HepG2 (cell line): ENCODE data around the gene PPP2R2C. TPM values are rescaled to one million over a fixed set of nuclear protein-coding genes. Genes with fewer than 3 reads are reported as not detected.

Experiments used
- AHR ChIP-seq: IDR thresholded peaks from 2 replicates; pipeline ENCODE4 v1.6.1; 2018; ENCODE audit warnings: missing genetic modification reagents, missing compliant biosample characterization
- ATF3 ChIP-seq: sonication (generic); formaldehyde crosslinking; IDR thresholded peaks from 2 replicates; pipeline ENCODE4 v1.4.0; 2020; ENCODE audit warnings: missing genetic modification reagents
- DPF2 ChIP-seq: sonication (generic); formaldehyde crosslinking; IDR thresholded peaks from 2 replicates; pipeline ENCODE4 v1.4.0; 2020; ENCODE audit warnings: mild to moderate bottlenecking, low read depth, missing genetic modification reagents, borderline replicate concordance
- HDAC2 ChIP-seq: sonication (generic); formaldehyde crosslinking; IDR thresholded peaks from 2 replicates; pipeline ENCODE4 v1.4.0; 2020; ENCODE audit warnings: missing genetic modification reagents
- JUND ChIP-seq: sonication (generic); formaldehyde crosslinking; IDR thresholded peaks from 2 replicates; pipeline ENCODE4 v1.8.0; 2022; ENCODE audit warnings: mild to moderate bottlenecking, missing genetic modification reagents
- KAT8 ChIP-seq: IDR thresholded peaks from 2 replicates; pipeline ENCODE4 v1.6.1; 2016; ENCODE audit warnings: missing genetic modification reagents, missing compliant biosample characterization
- MTA1 ChIP-seq: sonication (generic); formaldehyde crosslinking; IDR thresholded peaks from 2 replicates; pipeline ENCODE4 v1.4.0; 2020; ENCODE audit warnings: missing genetic modification reagents, mild to moderate bottlenecking, borderline replicate concordance
- RFXAP ChIP-seq: sonication (generic); formaldehyde crosslinking; IDR thresholded peaks from 2 replicates; pipeline ENCODE4 v1.4.0; 2020; ENCODE audit warnings: missing genetic modification reagents, borderline replicate concordance
- SAP130 ChIP-seq: IDR thresholded peaks from 2 replicates; pipeline ENCODE4 v1.6.1; 2016; ENCODE audit warnings: low read depth
- SNAPC4 ChIP-seq: sonication (generic); formaldehyde crosslinking; IDR thresholded peaks from 2 replicates; pipeline ENCODE4 v1.4.0; 2020; ENCODE audit warnings: mild to moderate bottlenecking, missing genetic modification reagents
- SOX13 ChIP-seq, 3 experiments: fragments of 450-650 bp in 1 of 3; sonication (generic) in 1 of 3; formaldehyde crosslinking in 1 of 3; IDR thresholded peaks in 2 of 3; conservative IDR thresholded peaks in 1 of 3; 2 replicates each; pipeline versions ENCODE4 v1.5.0 to v1.6.1; 2016 to 2020; ENCODE audit warnings: antibody characterized with exemption in 1 of 3, mild to moderate bottlenecking in 1 of 3, missing compliant biosample characterization in 1 of 3, missing genetic modification reagents in 1 of 3, moderate library complexity in 1 of 3
- SOX6 ChIP-seq, 2 experiments: fragments of 450-650 bp in 1 of 2; sonication (generic) in 1 of 2; formaldehyde crosslinking in 1 of 2; IDR thresholded peaks; 2 replicates each; pipeline versions ENCODE4 v1.4.0 to v1.6.1; 2017 to 2020; ENCODE audit warnings: antibody characterized with exemption in 1 of 2, mild to moderate bottlenecking in 1 of 2, missing genetic modification reagents in 1 of 2
- SP5 ChIP-seq: IDR thresholded peaks from 2 replicates; pipeline ENCODE4 v1.6.1; 2016; ENCODE audit warnings: low read depth, borderline replicate concordance
- TFE3 ChIP-seq: IDR thresholded peaks from 2 replicates; pipeline ENCODE4 v1.6.1; 2016
- ZNF20 ChIP-seq: sonication (generic); formaldehyde crosslinking; IDR thresholded peaks from 2 replicates; pipeline ENCODE4 v1.4.0; 2020; ENCODE audit warnings: mild to moderate bottlenecking, moderate library complexity, missing genetic modification reagents
- ZNF253 ChIP-seq: sonication (generic); formaldehyde crosslinking; IDR thresholded peaks from 2 replicates; pipeline ENCODE4 v1.8.0; 2022; ENCODE audit warnings: mild to moderate bottlenecking, missing genetic modification reagents, borderline replicate concordance
- ZNF292 ChIP-seq: sonication (generic); formaldehyde crosslinking; IDR thresholded peaks from 2 replicates; pipeline ENCODE4 v1.8.1; 2022; ENCODE audit warnings: mild to moderate bottlenecking, low read depth, missing genetic modification reagents, borderline replicate concordance
- ZNF660 ChIP-seq: sonication (generic); formaldehyde crosslinking; IDR thresholded peaks from 2 replicates; pipeline ENCODE4 v1.5.1; 2020; ENCODE audit warnings: mild to moderate bottlenecking, low read depth, missing genetic modification reagents, borderline replicate concordance
- ZNF747 ChIP-seq: sonication (generic); formaldehyde crosslinking; IDR thresholded peaks from 2 replicates; pipeline ENCODE4 v1.8.1; 2023; ENCODE audit warnings: missing genetic modification reagents, mild to moderate bottlenecking, borderline replicate concordance
- polyA plus RNA-seq, 8 experiments: library from polyadenylated mRNA; depleted of rRNA in 3 of 8; stranded (reverse) in 7 of 8; unstranded in 1 of 8; fragments of >200 nt; fragmentation: Illumina TruSeq in 4 of 8; extraction: Trizol in 4 of 8; gene quantifications; 2 replicates each; pipeline versions ENCODE4 v1.2.1 to v1.2.3, GENCODE V29; 2011 to 2016; ENCODE audit warnings: low read depth in 4 of 8, missing spikeins in 1 of 8, mixed read lengths in 1 of 8; ENCODE audit not compliant: insufficient read depth in 1 of 8
- total RNA-seq, 5 experiments: library from RNA; depleted of rRNA; stranded (reverse); fragments of >200 nt; fragmentation: Illumina TruSeq; extraction: Trizol; gene quantifications; 2 replicates each; pipeline ENCODE4 v1.2.3, GENCODE V29; 2016; ENCODE audit warnings: low read depth in 1 of 5

Gene PPP2R2C
- total and polyA plus RNA-seq, 2 of the 13 experiments (the other 11 are each of a cell fraction or from before 2014, with no cell fraction given) = 0.60 to 8.6 TPM

- TF ChIP-seq AHR (no peak), TFE3 (peak; percentile 91), SNAPC4 (no peak), ZNF747 (CRISPR knock-in tag) (peak; percentile 32; the same call in 1 of the 2 replicates), ZNF20 (CRISPR knock-in tag) (no peak), ATF3 (no peak), RFXAP (CRISPR knock-in tag) (peak; percentile 43; the same call in 1 of the 2 replicates), SAP130 (peak; percentile 77), KAT8 (CRISPR knock-in tag) (peak; percentile 51; the same call in 1 of the 2 replicates), SOX6 (IDR thresholded peaks at IDR 0.05) (no peak), SOX6 (CRISPR knock-in tag; IDR thresholded peaks at IDR 0.05) (peak; percentile 76), SP5 (CRISPR knock-in tag) (0 out of 2 replicates have a peak, but pooled peaks have one; percentile 31), ZNF660 (0 out of 2 replicates have a peak, but pooled peaks have one; percentile 50), MTA1 (peak; percentile 45; the same call in 1 of the 2 replicates), JUND (CRISPR knock-in tag) (0 out of 2 replicates have a peak, but pooled peaks have one; percentile 7), SOX13 (IDR thresholded peaks at IDR 0.05) (no peak), SOX13 (CRISPR knock-in tag; conservative IDR thresholded peaks at IDR 0.05 in 1 of 2, IDR thresholded peaks at IDR 0.05 in 1 of 2) (peak in 1 of 2 experiments; percentile 65; a peak in 1 of 4 replicates), ZNF253 (CRISPR knock-in tag) (0 out of 2 replicates have a peak, but pooled peaks have one; percentile 51), ZNF292 (CRISPR knock-in tag) (peak; percentile 59; the same call in 1 of the 2 replicates), DPF2 (CRISPR knock-in tag) (no peak), HDAC2 (CRISPR knock-in tag) (peak; percentile 51; the same call in 1 of the 2 replicates)
These were observed 196.3 kb downstream of the PPP2R2C start (continued) for GRCh38 chr4:6275898-6276806.
